Nephron (organoid): ENCODE measurements around the gene KCNG1.
A peak's percentile ranks its signal among the peaks of the same experiment; 100 is the strongest.

Experiments used
- H3K27ac Mint-ChIP-seq, 3 experiments: 2 replicates each; pipeline ENCODE4 v1.8.0; 2020; ENCODE audit warnings: mixed read lengths in 3 of 3, mild to moderate bottlenecking in 2 of 3, moderate library complexity in 1 of 3
- H3K27me3 Mint-ChIP-seq: 2 replicates; pipeline ENCODE4 v1.8.0; 2021; ENCODE audit warnings: low read depth, mild to moderate bottlenecking, moderate library complexity, mixed read lengths
- H3K36me3 Mint-ChIP-seq: 2 replicates; pipeline ENCODE4 v1.8.0; 2020; ENCODE audit warnings: low read depth, mixed read lengths
- H3K4me1 Mint-ChIP-seq: 2 replicates; pipeline ENCODE4 v1.8.0; 2020; ENCODE audit warnings: mixed read lengths
- H3K4me3 Mint-ChIP-seq, 3 experiments: 2 replicates each; pipeline ENCODE4 v1.8.0; 2020; ENCODE audit warnings: mild to moderate bottlenecking in 3 of 3, mixed read lengths in 3 of 3, moderate library complexity in 2 of 3
- H3K9me3 Mint-ChIP-seq: 2 replicates; pipeline ENCODE4 v1.8.0; 2020; ENCODE audit warnings: mixed read lengths
- CTCF ChIP-seq, 3 experiments: fragments of 200-600 bp; sonication (generic); IDR thresholded peaks; one replicate each; pipeline ENCODE4 v1.5.0; 2021; ENCODE audit warnings: antibody characterized with exemption in 3 of 3; ENCODE audit not compliant: unreplicated experiment in 3 of 3

Gene KCNG1

GRCh38 chr20:50967586-50967985 is 55.3 kb downstream of the KCNG1 start:
- no peak for TF ChIP-seq CTCF (IDR thresholded peaks at IDR 0.05; ENCODE audit: unreplicated experiment in 3 of 3)
- no peaks in the 10 kb centered on the region for H3K36me3 Mint-ChIP-seq
- peaks cover 13% of the 10 kb centered on the region for H3K27me3 Mint-ChIP-seq
- no peak overlapping the region for H3K4me3 Mint-ChIP-seq
- peaks cover 24% of the 10 kb centered on the region for H3K4me1 Mint-ChIP-seq
- H3K9me3 Mint-ChIP-seq: no peaks in the 10 kb centered on the region
- peak overlapping the region; percentile 17 to 71 (median 61) for H3K27ac Mint-ChIP-seq

- Mint-ChIP-seq H3K4me3 (peak overlapping the region; percentile 88 to 99 (median 98)), H3K27ac (peak overlapping the region in 2 of 3 experiments; percentile 30 to 100), H3K4me1 (peaks cover 51% of the 10 kb centered on the region), H3K36me3 (peaks cover 25% of the 10 kb centered on the region), H3K27me3 (no peaks in the 10 kb centered on the region), H3K9me3 (no peaks in the 10 kb centered on the region)
- no peak for TF ChIP-seq CTCF (IDR thresholded peaks at IDR 0.05; ENCODE audit: unreplicated experiment in 3 of 3)
Observed at GRCh38 chr20:50959543-50960126, 63.3 kb downstream of the KCNG1 start.

DNA sequence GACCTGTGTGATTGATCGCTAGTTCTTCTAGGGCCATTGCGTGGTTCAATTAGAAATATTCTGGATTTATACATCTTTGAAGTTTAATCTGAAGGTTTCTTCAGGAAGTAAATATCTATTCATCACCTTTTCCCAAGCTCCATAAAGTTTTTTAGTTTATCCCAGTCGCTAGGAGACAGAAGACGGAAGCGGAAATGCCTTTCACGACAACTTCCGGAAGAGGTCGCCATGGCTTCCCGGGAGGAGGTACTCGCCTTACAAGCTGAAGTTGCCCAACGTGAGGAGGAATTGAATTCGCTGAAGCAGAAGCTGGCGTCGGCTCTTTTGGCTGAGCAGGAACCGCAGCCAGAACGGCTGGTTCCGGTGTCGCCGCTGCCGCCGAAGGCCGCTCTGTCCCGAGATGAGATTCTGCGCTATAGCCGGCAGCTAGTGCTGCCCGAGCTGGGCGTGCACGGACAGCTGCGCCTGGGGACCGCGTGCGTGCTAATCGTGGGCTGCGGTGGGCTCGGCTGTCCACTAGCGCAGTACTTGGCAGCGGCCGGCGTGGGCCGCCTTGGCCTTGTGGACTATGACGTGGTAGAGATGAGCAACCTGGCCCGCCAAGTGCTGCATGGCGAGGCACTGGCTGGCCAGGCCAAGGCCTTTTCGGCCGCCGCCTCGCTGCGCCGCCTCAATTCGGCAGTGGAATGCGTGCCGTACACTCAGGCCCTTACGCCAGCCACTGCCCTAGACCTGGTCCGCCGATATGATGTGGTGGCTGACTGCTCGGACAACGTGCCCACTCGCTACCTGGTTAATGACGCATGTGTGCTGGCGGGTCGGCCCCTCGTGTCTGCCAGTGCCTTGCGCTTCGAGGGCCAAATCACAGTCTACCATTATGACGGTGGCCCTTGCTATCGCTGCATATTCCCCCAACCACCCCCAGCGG is 64.0 kb downstream of the KCNG1 start, which contains the start of gene MOCS3:
MOCS3 (plus strand) TSS at position 204 of the 928 bp plus-strand sequence; CDS start at position 229, 25 bp downstream.
- Mint-ChIP-seq H3K4me3 (peak within 1 kb of the TSS; percentile 88 to 99 (median 98)), H3K27me3 (no peaks in the 10 kb centered on the region), H3K4me1 (peaks cover 46% of the 10 kb centered on the region), H3K27ac (peak within 1 kb of the TSS; percentile 100), H3K36me3 (peaks cover 25% of the 10 kb centered on the region), H3K9me3 (no peaks in the 10 kb centered on the region)
- TF ChIP-seq CTCF (IDR thresholded peaks at IDR 0.05; ENCODE audit: unreplicated experiment in 3 of 3): no peak

- Mint-ChIP-seq H3K36me3 (peaks cover 28% of the 10 kb centered on the region), H3K4me3 (peak within 1 kb of the TSS; percentile 88 to 99 (median 98)), H3K27me3 (no peaks in the 10 kb centered on the region), H3K9me3 (no peaks in the 10 kb centered on the region), H3K4me1 (peaks cover 46% of the 10 kb centered on the region), H3K27ac (peak within 1 kb of the TSS; percentile 100)
- TF ChIP-seq CTCF (IDR thresholded peaks at IDR 0.05; ENCODE audit: unreplicated experiment in 3 of 3): no peak
Observed at GRCh38 chr20:50957798-50958614, 64.9 kb downstream of the KCNG1 start, which contains the start of gene DPM1. Gene DPM1 (minus strand): TSS chr20:50958532. CDS start chr20:50958523, 9 bp downstream.

DNA sequence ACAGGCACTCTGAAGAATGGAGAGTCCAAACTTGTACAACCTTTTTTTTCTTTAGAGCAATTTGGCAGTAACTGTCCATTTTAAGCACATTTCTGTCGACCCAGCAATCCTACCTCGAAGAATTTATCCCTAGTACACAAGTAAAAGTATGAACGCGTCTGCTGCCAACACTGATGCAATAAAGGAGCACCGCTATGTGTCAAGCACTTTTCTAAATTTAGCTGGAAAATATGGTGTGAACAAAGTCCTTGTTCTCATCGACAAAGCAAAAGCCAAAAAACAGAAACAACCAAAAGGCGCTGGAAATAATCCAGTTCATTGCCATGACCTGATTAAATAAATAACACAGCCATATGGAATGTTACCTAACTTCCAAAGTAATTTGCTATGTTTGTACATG is 65.6 kb downstream of the KCNG1 start:
- Mint-ChIP-seq H3K27ac (peak overlapping the region; percentile 100), H3K4me1 (peaks cover 46% of the 10 kb centered on the region), H3K27me3 (no peaks in the 10 kb centered on the region), H3K9me3 (no peaks in the 10 kb centered on the region), H3K36me3 (peaks cover 31% of the 10 kb centered on the region), H3K4me3 (peak overlapping the region; percentile 88 to 99 (median 98))
- TF ChIP-seq CTCF (IDR thresholded peaks at IDR 0.05; ENCODE audit: unreplicated experiment in 3 of 3): no peak
